Hepatocyte (in vitro differentiated cells): ENCODE results near the gene RNF148.

Experiments used
- EZH2phosphoT487 ChIP-seq: fragments of 200-600 bp; sonication (generic); IDR thresholded peaks from one replicate; pipeline ENCODE4 v1.6.1; 2018; ENCODE audit warnings: antibody characterized with exemption, mild to moderate bottlenecking, low read depth, moderate library complexity; ENCODE audit not compliant: unreplicated experiment, severe bottlenecking
- TF ChIP-seq, protein P1 (sequence below): fragments of 200-600 bp; sonication (generic); IDR thresholded peaks from 2 replicates; pipeline ENCODE4 v1.5.1; 2016; ENCODE audit warnings: antibody characterized with exemption, mild to moderate bottlenecking; ENCODE audit not compliant: poor library complexity

DNA sequence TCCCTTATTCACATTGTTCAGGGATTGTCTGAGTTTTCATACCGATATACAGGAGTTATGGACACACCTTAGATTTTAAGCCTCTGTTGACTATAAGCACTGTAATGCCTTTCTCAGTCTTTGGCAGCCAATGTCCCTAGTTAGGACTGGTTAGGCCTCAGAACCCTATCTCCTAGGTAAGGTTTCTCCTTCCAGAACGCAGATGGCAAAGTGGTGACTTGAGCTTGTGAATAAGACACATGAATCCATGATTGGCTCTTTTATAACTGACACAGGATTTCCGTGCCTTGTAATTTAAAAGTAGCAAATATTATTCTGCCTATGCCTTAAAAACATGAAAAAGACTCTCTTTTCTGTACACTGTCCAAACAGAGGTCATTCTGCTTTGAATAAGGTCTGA, 12.5 kb upstream of the RNF148 start:
- TF ChIP-seq, protein P1, sequence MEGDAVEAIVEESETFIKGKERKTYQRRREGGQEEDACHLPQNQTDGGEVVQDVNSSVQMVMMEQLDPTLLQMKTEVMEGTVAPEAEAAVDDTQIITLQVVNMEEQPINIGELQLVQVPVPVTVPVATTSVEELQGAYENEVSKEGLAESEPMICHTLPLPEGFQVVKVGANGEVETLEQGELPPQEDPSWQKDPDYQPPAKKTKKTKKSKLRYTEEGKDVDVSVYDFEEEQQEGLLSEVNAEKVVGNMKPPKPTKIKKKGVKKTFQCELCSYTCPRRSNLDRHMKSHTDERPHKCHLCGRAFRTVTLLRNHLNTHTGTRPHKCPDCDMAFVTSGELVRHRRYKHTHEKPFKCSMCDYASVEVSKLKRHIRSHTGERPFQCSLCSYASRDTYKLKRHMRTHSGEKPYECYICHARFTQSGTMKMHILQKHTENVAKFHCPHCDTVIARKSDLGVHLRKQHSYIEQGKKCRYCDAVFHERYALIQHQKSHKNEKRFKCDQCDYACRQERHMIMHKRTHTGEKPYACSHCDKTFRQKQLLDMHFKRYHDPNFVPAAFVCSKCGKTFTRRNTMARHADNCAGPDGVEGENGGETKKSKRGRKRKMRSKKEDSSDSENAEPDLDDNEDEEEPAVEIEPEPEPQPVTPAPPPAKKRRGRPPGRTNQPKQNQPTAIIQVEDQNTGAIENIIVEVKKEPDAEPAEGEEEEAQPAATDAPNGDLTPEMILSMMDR: no peak
- TF ChIP-seq EZH2phosphoT487: no peak
